WTC11 (cell line): Measurements from ENCODE around the gene PHLDA2. TPM values are rescaled to one million over a fixed set of nuclear protein-coding genes. Genes with fewer than 3 reads are reported as not detected.

Source experiments
- CREM ChIP-seq: sonication (generic); formaldehyde crosslinking; IDR thresholded peaks from 2 replicates; pipeline ENCODE4 v1.8.1; 2022; ENCODE audit warnings: mild to moderate bottlenecking, missing genetic modification reagents, moderate library complexity
- ETV6 ChIP-seq: sonication (generic); formaldehyde crosslinking; IDR thresholded peaks from 2 replicates; pipeline ENCODE4 v1.8.1; 2022; ENCODE audit warnings: mild to moderate bottlenecking, missing genetic modification reagents
- GRHL2 ChIP-seq: fragments of 250-450 bp; sonication (Bioruptor Pico); IDR thresholded peaks from 2 replicates; pipeline ENCODE4 v1.8.0; 2022; ENCODE audit warnings: mild to moderate bottlenecking, moderate library complexity; ENCODE audit not compliant: insufficient replicate concordance, severe bottlenecking
- MYBL2 ChIP-seq: sonication (generic); formaldehyde crosslinking; IDR thresholded peaks from 2 replicates; pipeline ENCODE4 v1.8.1; 2023; ENCODE audit warnings: mild to moderate bottlenecking, moderate library complexity, missing genetic modification reagents
- NFYB ChIP-seq: sonication (generic); formaldehyde crosslinking; conservative IDR thresholded peaks from 2 replicates; pipeline ENCODE4 v1.8.0; 2022; ENCODE audit warnings: low read depth, missing genetic modification reagents
- RELA ChIP-seq: sonication (generic); formaldehyde crosslinking; IDR thresholded peaks from 2 replicates; pipeline ENCODE4 v1.8.1; 2022; ENCODE audit warnings: missing genetic modification reagents, mild to moderate bottlenecking, borderline replicate concordance
- SOX15 ChIP-seq: fragments of 250-450 bp; sonication (Bioruptor Pico); IDR thresholded peaks from 2 replicates; pipeline ENCODE4 v1.9.0; 2021; ENCODE audit warnings: mild to moderate bottlenecking
- TP53 ChIP-seq: sonication (generic); formaldehyde crosslinking; IDR thresholded peaks from 2 replicates; pipeline ENCODE4 v1.8.1; 2023; ENCODE audit warnings: mild to moderate bottlenecking, missing genetic modification reagents
- ZBTB21 ChIP-seq: sonication (generic); formaldehyde crosslinking; IDR thresholded peaks from 2 replicates; pipeline ENCODE4 v1.8.1; 2023; ENCODE audit warnings: mild to moderate bottlenecking, missing genetic modification reagents, borderline replicate concordance
- ZNF121 ChIP-seq: sonication (generic); formaldehyde crosslinking; IDR thresholded peaks from 2 replicates; pipeline ENCODE4 v1.8.0; 2023; ENCODE audit warnings: missing genetic modification reagents
- ZNF219 ChIP-seq: sonication (generic); formaldehyde crosslinking; IDR thresholded peaks from 2 replicates; pipeline ENCODE4 v1.8.0; 2023; ENCODE audit warnings: missing genetic modification reagents, mild to moderate bottlenecking, borderline replicate concordance
- ZNF416 ChIP-seq: fragments of 250-450 bp; sonication (Bioruptor Pico); IDR thresholded peaks from 2 replicates; pipeline ENCODE4 v1.9.0; 2021; ENCODE audit warnings: mild to moderate bottlenecking, inconsistent platforms
- total RNA-seq: library from RNA; stranded (reverse); gene quantifications from 3 replicates; pipeline ENCODE4 v1.2.3, GENCODE V29; 2021
- TF ChIP-seq, protein P1 (sequence below): fragments of 250-450 bp; sonication (Bioruptor Pico); IDR thresholded peaks from 2 replicates; pipeline ENCODE4 v1.8.0; 2021; ENCODE audit warnings: mild to moderate bottlenecking
- TF ChIP-seq, protein P2 (sequence below): sonication (generic); formaldehyde crosslinking; IDR thresholded peaks from 2 replicates; pipeline ENCODE4 v1.8.0; 2022; ENCODE audit warnings: missing genetic modification reagents
- TF ChIP-seq, protein P3 (sequence below): sonication (generic); formaldehyde crosslinking; conservative IDR thresholded peaks from 2 replicates; pipeline ENCODE4 v1.8.1; 2023; ENCODE audit warnings: mild to moderate bottlenecking, low read depth, missing genetic modification reagents, moderate library complexity
- TF ChIP-seq, protein P4 (sequence below): fragments of 250-450 bp; sonication (Bioruptor Pico); IDR thresholded peaks from 2 replicates; pipeline ENCODE4 v1.9.0; 2021; ENCODE audit warnings: moderate library complexity, mild to moderate bottlenecking, inconsistent platforms, borderline replicate concordance
- TF ChIP-seq, protein P5 (sequence below): sonication (generic); formaldehyde crosslinking; IDR thresholded peaks from 2 replicates; pipeline ENCODE4 v1.8.0; 2022; ENCODE audit warnings: mild to moderate bottlenecking, missing genetic modification reagents
- TF ChIP-seq, protein P6 (sequence below): fragments of 250-450 bp; sonication (Bioruptor Pico); IDR thresholded peaks from 2 replicates; pipeline ENCODE4 v1.9.0; 2021; ENCODE audit warnings: mild to moderate bottlenecking
- TF ChIP-seq, protein P7 (sequence below): sonication (generic); formaldehyde crosslinking; IDR thresholded peaks from 2 replicates; pipeline ENCODE4 v1.8.0; 2023; ENCODE audit warnings: missing genetic modification reagents, mild to moderate bottlenecking, borderline replicate concordance

Gene PHLDA2
- total RNA-seq, 1 experiment from 2014 or later = 9.6 TPM

DNA sequence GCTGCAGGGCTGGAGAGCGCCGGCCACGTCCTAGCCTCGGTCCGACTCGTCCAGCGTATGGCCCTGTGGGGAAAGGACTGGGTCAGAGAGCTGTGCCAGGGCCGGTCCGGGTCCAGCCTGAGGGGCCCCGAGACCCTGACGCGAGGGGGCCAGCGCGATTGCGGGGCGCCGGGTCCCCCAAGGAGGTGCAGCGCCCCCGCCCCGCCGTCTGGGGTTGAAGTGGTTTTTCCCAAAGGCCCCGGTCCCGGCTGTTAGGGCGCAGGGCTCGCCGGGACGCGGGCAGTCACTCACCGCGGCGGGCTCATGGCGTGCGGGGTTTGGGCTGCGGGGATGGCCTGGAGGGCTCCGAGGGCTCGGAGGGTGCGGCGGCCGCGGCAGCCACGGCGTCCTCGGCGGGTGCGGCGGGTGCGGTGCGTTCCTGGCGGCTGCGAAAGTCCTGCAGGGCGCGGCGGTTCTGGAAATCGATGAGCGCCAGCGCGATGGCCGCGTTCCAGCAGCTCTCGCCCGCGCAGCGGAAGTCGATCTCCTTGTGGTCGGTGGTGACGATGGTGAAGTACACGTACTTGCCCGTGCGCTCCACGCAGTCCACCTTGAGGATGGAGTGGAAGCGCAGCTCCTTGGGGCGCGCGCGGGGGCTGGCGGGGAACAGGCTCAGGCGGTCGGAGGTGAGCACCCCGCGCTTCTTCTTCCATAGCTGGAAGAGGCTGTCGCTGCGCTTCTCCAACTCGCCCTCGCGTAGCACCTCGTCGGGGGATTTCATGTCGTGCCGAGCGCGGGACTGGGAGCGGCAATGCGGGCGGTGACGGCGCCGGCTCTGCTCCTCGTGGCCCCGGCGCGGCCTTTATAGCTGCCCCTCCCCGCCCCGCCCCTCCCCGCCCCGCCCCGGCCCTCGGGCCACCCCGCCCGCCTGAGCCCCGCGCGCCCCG, at the start of gene PHLDA2 (continued):
- 0 out of 2 replicates have a peak, but pooled peaks have one; percentile 41 for TF ChIP-seq ZBTB21 (CRISPR knock-in tag)
- no peak for TF ChIP-seq SOX15 (CRISPR knock-in tag)
- 0 out of 2 replicates have a peak, but pooled peaks have one; percentile 10 for TF ChIP-seq RELA (CRISPR knock-in tag)
- no peak for TF ChIP-seq TP53 (CRISPR knock-in tag)
- TF ChIP-seq, protein P1, sequence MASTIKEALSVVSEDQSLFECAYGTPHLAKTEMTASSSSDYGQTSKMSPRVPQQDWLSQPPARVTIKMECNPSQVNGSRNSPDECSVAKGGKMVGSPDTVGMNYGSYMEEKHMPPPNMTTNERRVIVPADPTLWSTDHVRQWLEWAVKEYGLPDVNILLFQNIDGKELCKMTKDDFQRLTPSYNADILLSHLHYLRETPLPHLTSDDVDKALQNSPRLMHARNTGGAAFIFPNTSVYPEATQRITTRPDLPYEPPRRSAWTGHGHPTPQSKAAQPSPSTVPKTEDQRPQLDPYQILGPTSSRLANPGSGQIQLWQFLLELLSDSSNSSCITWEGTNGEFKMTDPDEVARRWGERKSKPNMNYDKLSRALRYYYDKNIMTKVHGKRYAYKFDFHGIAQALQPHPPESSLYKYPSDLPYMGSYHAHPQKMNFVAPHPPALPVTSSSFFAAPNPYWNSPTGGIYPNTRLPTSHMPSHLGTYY (CRISPR knock-in tag) = no peak
- TF ChIP-seq, protein P2, sequence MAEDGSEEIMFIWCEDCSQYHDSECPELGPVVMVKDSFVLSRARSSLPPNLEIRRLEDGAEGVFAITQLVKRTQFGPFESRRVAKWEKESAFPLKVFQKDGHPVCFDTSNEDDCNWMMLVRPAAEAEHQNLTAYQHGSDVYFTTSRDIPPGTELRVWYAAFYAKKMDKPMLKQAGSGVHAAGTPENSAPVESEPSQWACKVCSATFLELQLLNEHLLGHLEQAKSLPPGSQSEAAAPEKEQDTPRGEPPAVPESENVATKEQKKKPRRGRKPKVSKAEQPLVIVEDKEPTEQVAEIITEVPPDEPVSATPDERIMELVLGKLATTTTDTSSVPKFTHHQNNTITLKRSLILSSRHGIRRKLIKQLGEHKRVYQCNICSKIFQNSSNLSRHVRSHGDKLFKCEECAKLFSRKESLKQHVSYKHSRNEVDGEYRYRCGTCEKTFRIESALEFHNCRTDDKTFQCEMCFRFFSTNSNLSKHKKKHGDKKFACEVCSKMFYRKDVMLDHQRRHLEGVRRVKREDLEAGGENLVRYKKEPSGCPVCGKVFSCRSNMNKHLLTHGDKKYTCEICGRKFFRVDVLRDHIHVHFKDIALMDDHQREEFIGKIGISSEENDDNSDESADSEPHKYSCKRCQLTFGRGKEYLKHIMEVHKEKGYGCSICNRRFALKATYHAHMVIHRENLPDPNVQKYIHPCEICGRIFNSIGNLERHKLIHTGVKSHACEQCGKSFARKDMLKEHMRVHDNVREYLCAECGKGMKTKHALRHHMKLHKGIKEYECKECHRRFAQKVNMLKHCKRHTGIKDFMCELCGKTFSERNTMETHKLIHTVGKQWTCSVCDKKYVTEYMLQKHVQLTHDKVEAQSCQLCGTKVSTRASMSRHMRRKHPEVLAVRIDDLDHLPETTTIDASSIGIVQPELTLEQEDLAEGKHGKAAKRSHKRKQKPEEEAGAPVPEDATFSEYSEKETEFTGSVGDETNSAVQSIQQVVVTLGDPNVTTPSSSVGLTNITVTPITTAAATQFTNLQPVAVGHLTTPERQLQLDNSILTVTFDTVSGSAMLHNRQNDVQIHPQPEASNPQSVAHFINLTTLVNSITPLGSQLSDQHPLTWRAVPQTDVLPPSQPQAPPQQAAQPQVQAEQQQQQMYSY (CRISPR knock-in tag) = 0 out of 2 replicates have a peak, but pooled peaks have one; percentile 21
- TF ChIP-seq MYBL2 = peak; percentile 53; the same call in 1 of the 2 replicates
- no peak for TF ChIP-seq GRHL2 (CRISPR knock-in tag)
- no peak for TF ChIP-seq ZNF121
- TF ChIP-seq, protein P3, sequence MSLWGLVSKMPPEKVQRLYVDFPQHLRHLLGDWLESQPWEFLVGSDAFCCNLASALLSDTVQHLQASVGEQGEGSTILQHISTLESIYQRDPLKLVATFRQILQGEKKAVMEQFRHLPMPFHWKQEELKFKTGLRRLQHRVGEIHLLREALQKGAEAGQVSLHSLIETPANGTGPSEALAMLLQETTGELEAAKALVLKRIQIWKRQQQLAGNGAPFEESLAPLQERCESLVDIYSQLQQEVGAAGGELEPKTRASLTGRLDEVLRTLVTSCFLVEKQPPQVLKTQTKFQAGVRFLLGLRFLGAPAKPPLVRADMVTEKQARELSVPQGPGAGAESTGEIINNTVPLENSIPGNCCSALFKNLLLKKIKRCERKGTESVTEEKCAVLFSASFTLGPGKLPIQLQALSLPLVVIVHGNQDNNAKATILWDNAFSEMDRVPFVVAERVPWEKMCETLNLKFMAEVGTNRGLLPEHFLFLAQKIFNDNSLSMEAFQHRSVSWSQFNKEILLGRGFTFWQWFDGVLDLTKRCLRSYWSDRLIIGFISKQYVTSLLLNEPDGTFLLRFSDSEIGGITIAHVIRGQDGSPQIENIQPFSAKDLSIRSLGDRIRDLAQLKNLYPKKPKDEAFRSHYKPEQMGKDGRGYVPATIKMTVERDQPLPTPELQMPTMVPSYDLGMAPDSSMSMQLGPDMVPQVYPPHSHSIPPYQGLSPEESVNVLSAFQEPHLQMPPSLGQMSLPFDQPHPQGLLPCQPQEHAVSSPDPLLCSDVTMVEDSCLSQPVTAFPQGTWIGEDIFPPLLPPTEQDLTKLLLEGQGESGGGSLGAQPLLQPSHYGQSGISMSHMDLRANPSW = no peak
- no peak for TF ChIP-seq CREM
- TF ChIP-seq NFYB (CRISPR knock-in tag) = peak; percentile 30; the same call in 1 of the 2 replicates
- TF ChIP-seq, protein P4, sequence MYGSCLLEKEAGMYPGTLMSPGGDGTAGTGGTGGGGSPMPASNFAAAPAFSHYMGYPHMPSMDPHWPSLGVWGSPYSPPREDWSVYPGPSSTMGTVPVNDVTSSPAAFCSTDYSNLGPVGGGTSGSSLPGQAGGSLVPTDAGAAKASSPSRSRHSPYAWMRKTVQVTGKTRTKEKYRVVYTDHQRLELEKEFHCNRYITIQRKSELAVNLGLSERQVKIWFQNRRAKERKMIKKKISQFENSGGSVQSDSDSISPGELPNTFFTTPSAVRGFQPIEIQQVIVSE = no peak
- TF ChIP-seq, protein P5, sequence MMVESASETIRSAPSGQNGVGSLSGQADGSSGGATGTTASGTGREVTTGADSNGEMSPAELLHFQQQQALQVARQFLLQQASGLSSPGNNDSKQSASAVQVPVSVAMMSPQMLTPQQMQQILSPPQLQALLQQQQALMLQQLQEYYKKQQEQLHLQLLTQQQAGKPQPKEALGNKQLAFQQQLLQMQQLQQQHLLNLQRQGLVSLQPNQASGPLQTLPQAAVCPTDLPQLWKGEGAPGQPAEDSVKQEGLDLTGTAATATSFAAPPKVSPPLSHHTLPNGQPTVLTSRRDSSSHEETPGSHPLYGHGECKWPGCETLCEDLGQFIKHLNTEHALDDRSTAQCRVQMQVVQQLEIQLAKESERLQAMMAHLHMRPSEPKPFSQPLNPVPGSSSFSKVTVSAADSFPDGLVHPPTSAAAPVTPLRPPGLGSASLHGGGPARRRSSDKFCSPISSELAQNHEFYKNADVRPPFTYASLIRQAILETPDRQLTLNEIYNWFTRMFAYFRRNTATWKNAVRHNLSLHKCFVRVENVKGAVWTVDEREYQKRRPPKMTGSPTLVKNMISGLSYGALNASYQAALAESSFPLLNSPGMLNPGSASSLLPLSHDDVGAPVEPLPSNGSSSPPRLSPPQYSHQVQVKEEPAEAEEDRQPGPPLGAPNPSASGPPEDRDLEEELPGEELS = peak; percentile 52
- TF ChIP-seq ETV6 (CRISPR knock-in tag) = no peak; the same call in 1 of the 2 replicates
- TF ChIP-seq, protein P6, sequence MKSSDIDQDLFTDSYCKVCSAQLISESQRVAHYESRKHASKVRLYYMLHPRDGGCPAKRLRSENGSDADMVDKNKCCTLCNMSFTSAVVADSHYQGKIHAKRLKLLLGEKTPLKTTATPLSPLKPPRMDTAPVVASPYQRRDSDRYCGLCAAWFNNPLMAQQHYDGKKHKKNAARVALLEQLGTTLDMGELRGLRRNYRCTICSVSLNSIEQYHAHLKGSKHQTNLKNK (CRISPR knock-in tag) = no peak
- TF ChIP-seq ZNF416 = no peak
- no peak for TF ChIP-seq ZNF219
- TF ChIP-seq, protein P7, sequence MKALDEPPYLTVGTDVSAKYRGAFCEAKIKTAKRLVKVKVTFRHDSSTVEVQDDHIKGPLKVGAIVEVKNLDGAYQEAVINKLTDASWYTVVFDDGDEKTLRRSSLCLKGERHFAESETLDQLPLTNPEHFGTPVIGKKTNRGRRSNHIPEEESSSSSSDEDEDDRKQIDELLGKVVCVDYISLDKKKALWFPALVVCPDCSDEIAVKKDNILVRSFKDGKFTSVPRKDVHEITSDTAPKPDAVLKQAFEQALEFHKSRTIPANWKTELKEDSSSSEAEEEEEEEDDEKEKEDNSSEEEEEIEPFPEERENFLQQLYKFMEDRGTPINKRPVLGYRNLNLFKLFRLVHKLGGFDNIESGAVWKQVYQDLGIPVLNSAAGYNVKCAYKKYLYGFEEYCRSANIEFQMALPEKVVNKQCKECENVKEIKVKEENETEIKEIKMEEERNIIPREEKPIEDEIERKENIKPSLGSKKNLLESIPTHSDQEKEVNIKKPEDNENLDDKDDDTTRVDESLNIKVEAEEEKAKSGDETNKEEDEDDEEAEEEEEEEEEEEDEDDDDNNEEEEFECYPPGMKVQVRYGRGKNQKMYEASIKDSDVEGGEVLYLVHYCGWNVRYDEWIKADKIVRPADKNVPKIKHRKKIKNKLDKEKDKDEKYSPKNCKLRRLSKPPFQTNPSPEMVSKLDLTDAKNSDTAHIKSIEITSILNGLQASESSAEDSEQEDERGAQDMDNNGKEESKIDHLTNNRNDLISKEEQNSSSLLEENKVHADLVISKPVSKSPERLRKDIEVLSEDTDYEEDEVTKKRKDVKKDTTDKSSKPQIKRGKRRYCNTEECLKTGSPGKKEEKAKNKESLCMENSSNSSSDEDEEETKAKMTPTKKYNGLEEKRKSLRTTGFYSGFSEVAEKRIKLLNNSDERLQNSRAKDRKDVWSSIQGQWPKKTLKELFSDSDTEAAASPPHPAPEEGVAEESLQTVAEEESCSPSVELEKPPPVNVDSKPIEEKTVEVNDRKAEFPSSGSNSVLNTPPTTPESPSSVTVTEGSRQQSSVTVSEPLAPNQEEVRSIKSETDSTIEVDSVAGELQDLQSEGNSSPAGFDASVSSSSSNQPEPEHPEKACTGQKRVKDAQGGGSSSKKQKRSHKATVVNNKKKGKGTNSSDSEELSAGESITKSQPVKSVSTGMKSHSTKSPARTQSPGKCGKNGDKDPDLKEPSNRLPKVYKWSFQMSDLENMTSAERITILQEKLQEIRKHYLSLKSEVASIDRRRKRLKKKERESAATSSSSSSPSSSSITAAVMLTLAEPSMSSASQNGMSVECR (CRISPR knock-in tag) = peak; percentile 67; the same call in 1 of the 2 replicates
